Endodermal cell (in vitro differentiated cells): ENCODE measurements around the gene CAMSAP3. TPM values are rescaled to one million over a fixed set of nuclear protein-coding genes. Genes with fewer than 3 reads are reported as not detected.

Source experiments
- DNase-seq: peaks from one replicate; pipeline ENCODE4 v3.0.0-alpha.2; 2017
- H3K27ac ChIP-seq: 2 replicates; pipeline ENCODE4 v1.5.1; 2013; ENCODE audit warnings: mild to moderate bottlenecking, low read depth, low read length, moderate library complexity
- H3K27me3 ChIP-seq: 2 replicates; pipeline ENCODE4 v1.6.1; 2013; ENCODE audit warnings: mild to moderate bottlenecking, low read length, moderate library complexity; ENCODE audit not compliant: insufficient read depth, control insufficient read depth, poor library complexity, severe bottlenecking
- H3K36me3 ChIP-seq: 2 replicates; pipeline ENCODE4 v1.7.0; 2013; ENCODE audit warnings: mild to moderate bottlenecking, low read length, moderate library complexity; ENCODE audit not compliant: control insufficient read depth, insufficient read depth
- H3K4me1 ChIP-seq: one replicate; pipeline ENCODE4 v1.7.0; 2013; ENCODE audit warnings: low read length; ENCODE audit not compliant: control insufficient read depth, insufficient read depth
- H3K4me3 ChIP-seq: 2 replicates; pipeline ENCODE4 v1.5.1; 2013; ENCODE audit warnings: mild to moderate bottlenecking, low read length, moderate library complexity
- H3K9ac ChIP-seq: 2 replicates; pipeline ENCODE4 v1.6.1; 2013; ENCODE audit warnings: mild to moderate bottlenecking, low read length, moderate library complexity; ENCODE audit not compliant: poor library complexity, severe bottlenecking; ENCODE audit errors: extremely low read depth
- H3K9me3 ChIP-seq: 2 replicates; pipeline ENCODE4 v1.6.1; 2013; ENCODE audit warnings: mild to moderate bottlenecking, low read length, moderate library complexity; ENCODE audit not compliant: control insufficient read depth
- H3K27ac Mint-ChIP-seq: 2 replicates; pipeline ENCODE4 v1.8.0; 2020; ENCODE audit warnings: mixed read lengths
- H3K27me3 Mint-ChIP-seq: 2 replicates; pipeline ENCODE4 v1.8.0; 2021; ENCODE audit warnings: mild to moderate bottlenecking, mixed read lengths; ENCODE audit not compliant: insufficient read depth
- H3K36me3 Mint-ChIP-seq: 2 replicates; pipeline ENCODE4 v1.8.0; 2020; ENCODE audit warnings: low read depth, mixed read lengths
- H3K4me1 Mint-ChIP-seq: 2 replicates; pipeline ENCODE4 v1.8.0; 2020; ENCODE audit warnings: mixed read lengths
- H3K4me3 Mint-ChIP-seq: 2 replicates; pipeline ENCODE4 v1.8.0; 2020; ENCODE audit warnings: mild to moderate bottlenecking, moderate library complexity, mixed read lengths
- H3K9me3 Mint-ChIP-seq: 2 replicates; pipeline ENCODE4 v1.8.0; 2020; ENCODE audit warnings: mild to moderate bottlenecking, mixed read lengths
- WGBS, 2 experiments: methylation state at CpG; one replicate each; pipeline versions ENCODE4 v1.1.5 to v1.1.7; 2013; ENCODE audit warnings: missing lambda C conversion rate in 2 of 2, mixed read lengths in 1 of 2; ENCODE audit not compliant: insufficient coverage in 1 of 2, insufficient read length in 1 of 2; 5-methylcytosine and 5-hydroxymethylcytosine counted together
- total RNA-seq, 2 donors: library from RNA; stranded (reverse); fragmentation: NEBNext Ultra II Directional in 1 of 2; extraction: Animal tissue kit (Norgen Biotek cat#: 25700) in 1 of 2; gene quantifications; 2 replicates in 1 of 2; 3 replicates in 1 of 2; pipeline ENCODE4 v1.2.1, GENCODE V29; 2021
- TF ChIP-seq, protein P1 (sequence below): fragments of 200-600 bp; sonication (generic); conservative IDR thresholded peaks from 2 replicates; pipeline ENCODE4 v1.5.0; 2021; ENCODE audit warnings: antibody characterized with exemption, mild to moderate bottlenecking

CAMSAP3 gene
- total RNA-seq, 2 donors from 2014 or later: 65.5 to 76.8 TPM

DNA sequence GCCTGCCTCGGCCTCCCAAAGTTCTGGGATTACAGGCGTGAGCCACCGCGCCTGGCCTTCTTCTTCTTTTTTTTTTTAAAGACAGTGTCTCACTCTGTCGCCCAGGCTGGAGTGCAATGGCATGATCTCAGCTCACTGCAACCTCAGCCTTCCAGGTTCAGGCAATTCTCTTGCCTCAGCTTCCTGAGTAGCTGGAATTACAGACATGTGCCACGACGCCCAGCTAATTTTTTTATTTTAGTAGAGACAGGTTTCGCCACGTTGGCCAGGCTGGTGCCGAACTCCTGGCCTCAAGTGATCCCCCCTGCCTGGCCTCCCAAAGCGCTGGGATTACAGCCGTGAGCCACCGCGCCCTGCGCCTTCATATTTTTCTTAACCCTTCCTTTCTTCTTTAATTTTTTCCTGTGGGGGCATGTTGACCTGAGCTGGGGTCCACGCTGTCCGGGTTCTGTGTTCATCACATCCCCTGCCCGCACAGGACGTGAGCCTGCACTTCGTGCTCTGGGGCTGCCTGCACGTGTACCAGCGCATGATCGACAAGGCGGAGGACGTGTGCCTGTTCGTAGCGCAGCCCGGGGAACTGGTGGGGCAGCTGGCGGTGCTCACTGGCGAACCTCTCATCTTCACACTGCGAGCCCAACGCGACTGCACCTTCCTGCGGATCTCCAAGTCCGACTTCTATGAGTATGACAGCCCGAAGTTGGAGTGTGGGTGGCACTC lies 46.1 kb upstream of the CAMSAP3 start:
- Histone ChIP-seq H3K9ac (no peak overlapping the region), H3K9me3 (no peaks in the 10 kb centered on the region), H3K27ac (no peak overlapping the region), H3K27me3 (no peaks in the 10 kb centered on the region), H3K4me1 (no peaks in the 10 kb centered on the region), H3K4me3 (no peak overlapping the region), H3K36me3 (peaks cover 19% of the 10 kb centered on the region)
- Mint-ChIP-seq H3K36me3 (peaks cover 34% of the 10 kb centered on the region), H3K4me1 (peaks cover 2% of the 10 kb centered on the region), H3K27me3 (no peaks in the 10 kb centered on the region), H3K27ac (no peak overlapping the region), H3K4me3 (no peak overlapping the region), H3K9me3 (no peaks in the 10 kb centered on the region)
- no peak for DNase-seq
- TF ChIP-seq, protein P1, sequence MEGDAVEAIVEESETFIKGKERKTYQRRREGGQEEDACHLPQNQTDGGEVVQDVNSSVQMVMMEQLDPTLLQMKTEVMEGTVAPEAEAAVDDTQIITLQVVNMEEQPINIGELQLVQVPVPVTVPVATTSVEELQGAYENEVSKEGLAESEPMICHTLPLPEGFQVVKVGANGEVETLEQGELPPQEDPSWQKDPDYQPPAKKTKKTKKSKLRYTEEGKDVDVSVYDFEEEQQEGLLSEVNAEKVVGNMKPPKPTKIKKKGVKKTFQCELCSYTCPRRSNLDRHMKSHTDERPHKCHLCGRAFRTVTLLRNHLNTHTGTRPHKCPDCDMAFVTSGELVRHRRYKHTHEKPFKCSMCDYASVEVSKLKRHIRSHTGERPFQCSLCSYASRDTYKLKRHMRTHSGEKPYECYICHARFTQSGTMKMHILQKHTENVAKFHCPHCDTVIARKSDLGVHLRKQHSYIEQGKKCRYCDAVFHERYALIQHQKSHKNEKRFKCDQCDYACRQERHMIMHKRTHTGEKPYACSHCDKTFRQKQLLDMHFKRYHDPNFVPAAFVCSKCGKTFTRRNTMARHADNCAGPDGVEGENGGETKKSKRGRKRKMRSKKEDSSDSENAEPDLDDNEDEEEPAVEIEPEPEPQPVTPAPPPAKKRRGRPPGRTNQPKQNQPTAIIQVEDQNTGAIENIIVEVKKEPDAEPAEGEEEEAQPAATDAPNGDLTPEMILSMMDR: no peak
- 94 to 96% methylated on average over 21 to 36 of the region's 36 CpGs for WGBS, 2 experiments

DNA sequence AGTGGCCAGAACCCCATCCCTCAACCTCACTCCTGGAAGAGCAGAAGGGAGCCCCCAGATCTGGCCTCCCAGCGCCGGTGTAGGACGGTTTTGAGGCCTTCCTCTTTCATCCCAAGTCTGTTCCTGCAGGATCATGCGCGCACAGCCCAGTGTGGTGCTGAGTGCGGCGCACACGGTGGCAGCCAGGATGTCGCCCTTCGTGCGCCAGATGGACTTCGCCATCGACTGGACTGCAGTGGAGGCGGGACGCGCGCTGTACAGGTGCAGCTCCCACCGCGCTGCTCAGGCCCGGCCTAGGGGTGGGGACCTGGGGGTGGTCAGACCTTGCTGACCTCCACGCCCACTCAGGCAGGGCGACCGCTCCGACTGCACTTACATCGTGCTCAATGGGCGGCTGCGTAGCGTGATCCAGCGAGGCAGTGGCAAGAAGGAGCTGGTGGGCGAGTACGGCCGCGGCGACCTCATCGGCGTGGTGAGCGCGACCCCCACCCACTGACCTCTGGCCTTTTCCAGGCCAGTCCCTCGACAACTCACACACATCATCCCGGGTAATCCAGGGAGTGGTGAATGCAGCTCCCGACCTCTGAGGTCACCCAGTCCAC lies 45.4 kb upstream of the CAMSAP3 start:
- Mint-ChIP-seq H3K4me1 (peaks cover 2% of the 10 kb centered on the region), H3K4me3 (peak overlapping the region; percentile 53), H3K9me3 (no peaks in the 10 kb centered on the region), H3K27ac (peak overlapping the region; percentile 66), H3K27me3 (no peaks in the 10 kb centered on the region), H3K36me3 (peaks cover 35% of the 10 kb centered on the region)
- 97% methylated on average over 38 to 41 of the region's 41 CpGs for WGBS, 2 experiments
- DNase-seq: no peak
- H3K4me3 ChIP-seq: no peak overlapping the region
- H3K4me1 ChIP-seq: no peaks in the 10 kb centered on the region
- H3K36me3 ChIP-seq: peaks cover 24% of the 10 kb centered on the region
- no peak overlapping the region for H3K27ac ChIP-seq
- TF ChIP-seq, protein P1: no peak
- no peaks in the 10 kb centered on the region for H3K27me3 ChIP-seq
- H3K9ac ChIP-seq: no peak overlapping the region
- no peaks in the 10 kb centered on the region for H3K9me3 ChIP-seq

DNA sequence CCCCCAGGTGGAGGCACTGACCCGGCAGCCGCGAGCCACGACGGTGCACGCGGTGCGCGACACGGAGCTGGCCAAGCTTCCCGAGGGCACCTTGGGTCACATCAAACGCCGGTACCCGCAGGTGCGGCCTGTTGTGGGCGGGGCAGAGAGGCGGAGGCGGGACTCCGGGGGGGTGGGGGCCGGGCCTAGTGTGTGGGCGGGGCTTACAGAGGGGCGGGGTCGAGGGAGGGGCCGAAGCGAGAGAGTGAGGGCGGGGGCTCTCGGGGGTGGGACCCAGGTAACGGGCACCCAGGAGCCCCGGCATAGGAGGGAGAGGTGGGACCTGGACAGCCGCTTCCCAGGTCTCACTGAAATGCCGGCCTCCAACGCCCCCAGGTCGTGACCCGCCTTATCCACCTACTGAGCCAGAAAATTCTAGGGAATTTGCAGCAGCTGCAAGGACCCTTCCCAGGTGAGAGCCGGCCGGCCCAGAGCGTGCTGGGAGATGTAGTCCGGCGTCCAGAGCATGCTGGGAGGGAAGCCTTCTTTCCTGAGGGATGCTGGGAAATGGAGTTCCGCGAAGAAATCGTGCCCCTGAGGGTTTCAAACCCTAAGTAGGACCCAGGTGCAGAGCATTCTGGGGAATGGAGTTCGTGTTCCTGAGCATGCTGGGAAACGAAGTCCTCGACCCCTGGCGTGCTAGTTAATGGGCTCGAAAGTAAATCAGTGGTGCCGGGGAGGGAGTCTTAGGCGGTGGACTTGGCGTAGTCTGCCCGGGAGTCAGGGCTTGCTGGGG lies 44.5 kb upstream of the CAMSAP3 start:
- Histone ChIP-seq H3K9ac (no peak overlapping the region), H3K27ac (no peak overlapping the region), H3K27me3 (no peaks in the 10 kb centered on the region), H3K4me1 (no peaks in the 10 kb centered on the region), H3K36me3 (peaks cover 25% of the 10 kb centered on the region), H3K9me3 (no peaks in the 10 kb centered on the region), H3K4me3 (no peak overlapping the region)
- Mint-ChIP-seq H3K27me3 (no peaks in the 10 kb centered on the region), H3K4me3 (peak overlapping the region; percentile 53), H3K27ac (peak overlapping the region; percentile 75), H3K36me3 (peaks cover 35% of the 10 kb centered on the region), H3K4me1 (peaks cover 2% of the 10 kb centered on the region), H3K9me3 (no peaks in the 10 kb centered on the region)
- DNase-seq: peak; percentile 98
- TF ChIP-seq, protein P1: no peak
- WGBS, 2 experiments: 33 to 71% methylated on average over 31 to 51 of the region's 51 CpGs
